ENCODE results near the gene IQGAP3.

IQGAP3 gene

GRCh38 chr1:156500793-156501506, 71.4 kb downstream of the IQGAP3 start:
- TF ChIP-seq CTCF (IDR thresholded peaks at IDR 0.05; ENCODE audit: low read depth, low read length) (peak; percentile 76), EZH2phosphoT487 (IDR thresholded peaks at IDR 0.05; ENCODE audit: low read depth) (no peak)
- H3K36me3 ChIP-seq (replicated peaks; ENCODE audit: low read depth, low read length), result peaks cover 7% of the 10 kb centered on the region
- no peaks in the 10 kb centered on the region for H3K27me3 ChIP-seq (ENCODE audit: low read depth, low read length)
- peak overlapping the region; percentile 91 for H3K27ac ChIP-seq (ENCODE audit: low read length)
- peak overlapping the region; percentile 89 for H3K4me2 ChIP-seq (ENCODE audit: low read length)
- peaks cover 38% of the 10 kb centered on the region for H4K20me1 ChIP-seq (ENCODE audit: insufficient read depth, low read length)
- peaks cover 46% of the 10 kb centered on the region for H3K79me2 ChIP-seq (ENCODE audit: low read length)
- H2AFZ ChIP-seq (ENCODE audit: low read depth, low read length), result peak overlapping the region; percentile 79; the same call in 1 of the 2 replicates
- peak overlapping the region; percentile 97 for H3K9ac ChIP-seq (ENCODE audit: low read length)
- H3K4me3 ChIP-seq (ENCODE audit: low read length), result peak overlapping the region; percentile 98
- H3K9me3 ChIP-seq (ENCODE audit: insufficient read depth, low read length), result no peaks in the 10 kb centered on the region
- peaks cover 75% of the 10 kb centered on the region for H3K4me1 ChIP-seq (ENCODE audit: low read length)

GRCh38 chr1:156500543-156500792, 71.9 kb downstream of the IQGAP3 start, which contains the start of gene MEF2D:
Gene MEF2D (minus strand): TSS chr1:156500775. CDS start chr1:156483292, 17,483 bp downstream.
- peak within 1 kb of the TSS; percentile 91 for H3K27ac ChIP-seq (ENCODE audit: low read length)
- peaks cover 51% of the 10 kb centered on the region for H3K79me2 ChIP-seq (ENCODE audit: low read length)
- H3K4me3 ChIP-seq (ENCODE audit: low read length), result peak within 1 kb of the TSS; percentile 98
- H3K27me3 ChIP-seq (ENCODE audit: low read depth, low read length), result no peaks in the 10 kb centered on the region
- H4K20me1 ChIP-seq (ENCODE audit: insufficient read depth, low read length), result peaks cover 42% of the 10 kb centered on the region
- H3K4me2 ChIP-seq (ENCODE audit: low read length), result peak within 1 kb of the TSS; percentile 89
- no peak for TF ChIP-seq EZH2phosphoT487 (IDR thresholded peaks at IDR 0.05; ENCODE audit: low read depth)
- no peak for TF ChIP-seq CTCF (IDR thresholded peaks at IDR 0.05; ENCODE audit: low read depth, low read length)
- peaks cover 7% of the 10 kb centered on the region for H3K36me3 ChIP-seq (replicated peaks; ENCODE audit: low read depth, low read length)
- H3K9ac ChIP-seq (ENCODE audit: low read length), result peak within 1 kb of the TSS; percentile 97
- H2AFZ ChIP-seq (ENCODE audit: low read depth, low read length), result peak within 1 kb of the TSS; percentile 79; the same call in 1 of the 2 replicates
- peaks cover 72% of the 10 kb centered on the region for H3K4me1 ChIP-seq (ENCODE audit: low read length)
- H3K9me3 ChIP-seq (ENCODE audit: insufficient read depth, low read length), result no peaks in the 10 kb centered on the region

GRCh38 chr1:156499842-156500542, 72.4 kb downstream of the IQGAP3 start:
- Histone ChIP-seq H3K4me2 (ENCODE audit: low read length) (peak overlapping the region; percentile 89), H4K20me1 (ENCODE audit: insufficient read depth, low read length) (peaks cover 46% of the 10 kb centered on the region), H3K4me3 (ENCODE audit: low read length) (peak overlapping the region; percentile 98), H2AFZ (ENCODE audit: low read depth, low read length) (no peak overlapping the region), H3K27me3 (ENCODE audit: low read depth, low read length) (no peaks in the 10 kb centered on the region), H3K9ac (ENCODE audit: low read length) (peak overlapping the region; percentile 97), H3K79me2 (ENCODE audit: low read length) (peaks cover 56% of the 10 kb centered on the region), H3K9me3 (ENCODE audit: insufficient read depth, low read length) (no peaks in the 10 kb centered on the region), H3K4me1 (ENCODE audit: low read length) (peaks cover 73% of the 10 kb centered on the region), H3K36me3 (replicated peaks; ENCODE audit: low read depth, low read length) (peaks cover 11% of the 10 kb centered on the region), H3K27ac (ENCODE audit: low read length) (peak overlapping the region; percentile 91)
- no peak for TF ChIP-seq CTCF (IDR thresholded peaks at IDR 0.05; ENCODE audit: low read depth, low read length)

- peaks cover 53% of the 10 kb centered on the region for H4K20me1 ChIP-seq (ENCODE audit: insufficient read depth, low read length)
- H3K4me3 ChIP-seq (ENCODE audit: low read length), result peak overlapping the region; percentile 98
- H3K4me2 ChIP-seq (ENCODE audit: low read length), result peak overlapping the region; percentile 89
- TF ChIP-seq EZH2phosphoT487 (IDR thresholded peaks at IDR 0.05; ENCODE audit: low read depth) (no peak), CTCF (IDR thresholded peaks at IDR 0.05; ENCODE audit: low read depth, low read length) (no peak)
- H3K4me1 ChIP-seq (ENCODE audit: low read length), result peaks cover 74% of the 10 kb centered on the region
- H3K27ac ChIP-seq (ENCODE audit: low read length), result no peak overlapping the region; the same call in 1 of the 2 replicates
- H3K9me3 ChIP-seq (ENCODE audit: insufficient read depth, low read length), result no peaks in the 10 kb centered on the region
- peaks cover 11% of the 10 kb centered on the region for H3K36me3 ChIP-seq (replicated peaks; ENCODE audit: low read depth, low read length)
- H2AFZ ChIP-seq (ENCODE audit: low read depth, low read length), result no peak overlapping the region
- H3K79me2 ChIP-seq (ENCODE audit: low read length), result peaks cover 62% of the 10 kb centered on the region
- no peaks in the 10 kb centered on the region for H3K27me3 ChIP-seq (ENCODE audit: low read depth, low read length)
- peak overlapping the region; percentile 97 for H3K9ac ChIP-seq (ENCODE audit: low read length)
These were observed 73.0 kb downstream of the IQGAP3 start for GRCh38 chr1:156499194-156499841.
